AG04449 (cell line): Measurements from ENCODE around the gene NCAM2.

Experiments
- CTCF ChIA-PET: fragments of 350-600 bp; formaldehyde crosslinking; extraction: SDS; loops from one replicate; lab custom pipeline; 2021; ENCODE audit warnings: antibody characterized with exemption; lab: Yijun Ruan, JAX
- POLR2A ChIA-PET: fragments of 400-600, 350-600 bp; formaldehyde crosslinking; extraction: SDS; loops from one replicate; lab custom pipeline; 2020; ENCODE audit warnings: antibody characterized with exemption, inconsistent platforms; lab: Yijun Ruan, JAX
- DNase-seq: peaks from one replicate; pipeline ENCODE4 v3.0.0-alpha.2; 2010; ENCODE audit warnings: low read depth, low spot score
- H3K4me3 ChIP-seq: 2 replicates; pipeline ENCODE4 v1.5.1; 2011; ENCODE audit warnings: low read depth, mild to moderate bottlenecking, control low read depth, low read length
- TF ChIP-seq, protein P1 (sequence below): IDR thresholded peaks from one replicate; pipeline ENCODE4 v1.5.1; 2011; ENCODE audit warnings: mild to moderate bottlenecking, moderate library complexity, low read length, control low read depth, inconsistent platforms; ENCODE audit not compliant: insufficient read depth; ENCODE audit errors: missing control alignments

NCAM2 gene

DNA sequence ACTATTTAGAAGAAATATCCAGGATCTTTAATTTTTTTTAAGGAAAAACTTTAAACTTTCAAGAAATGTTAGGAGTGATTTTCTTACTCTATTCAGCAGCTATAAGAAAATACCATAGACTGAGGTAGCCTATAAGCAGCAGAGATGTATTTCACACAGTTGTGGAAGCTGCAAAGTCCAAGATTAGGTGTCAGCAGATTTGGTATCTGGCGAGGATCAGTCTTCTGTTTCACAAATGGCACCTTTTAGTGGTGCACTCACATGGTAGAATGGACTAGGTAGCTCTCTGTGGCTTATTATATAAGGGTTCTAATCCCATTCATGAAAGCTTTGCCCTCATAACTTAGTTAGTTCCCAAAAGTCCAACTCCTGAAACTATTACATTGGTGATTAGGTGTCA, 207.4 kb downstream of the NCAM2 start:
- TF ChIP-seq, protein P1, sequence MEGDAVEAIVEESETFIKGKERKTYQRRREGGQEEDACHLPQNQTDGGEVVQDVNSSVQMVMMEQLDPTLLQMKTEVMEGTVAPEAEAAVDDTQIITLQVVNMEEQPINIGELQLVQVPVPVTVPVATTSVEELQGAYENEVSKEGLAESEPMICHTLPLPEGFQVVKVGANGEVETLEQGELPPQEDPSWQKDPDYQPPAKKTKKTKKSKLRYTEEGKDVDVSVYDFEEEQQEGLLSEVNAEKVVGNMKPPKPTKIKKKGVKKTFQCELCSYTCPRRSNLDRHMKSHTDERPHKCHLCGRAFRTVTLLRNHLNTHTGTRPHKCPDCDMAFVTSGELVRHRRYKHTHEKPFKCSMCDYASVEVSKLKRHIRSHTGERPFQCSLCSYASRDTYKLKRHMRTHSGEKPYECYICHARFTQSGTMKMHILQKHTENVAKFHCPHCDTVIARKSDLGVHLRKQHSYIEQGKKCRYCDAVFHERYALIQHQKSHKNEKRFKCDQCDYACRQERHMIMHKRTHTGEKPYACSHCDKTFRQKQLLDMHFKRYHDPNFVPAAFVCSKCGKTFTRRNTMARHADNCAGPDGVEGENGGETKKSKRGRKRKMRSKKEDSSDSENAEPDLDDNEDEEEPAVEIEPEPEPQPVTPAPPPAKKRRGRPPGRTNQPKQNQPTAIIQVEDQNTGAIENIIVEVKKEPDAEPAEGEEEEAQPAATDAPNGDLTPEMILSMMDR, result no peak
- POLR2A ChIA-PET, result no interaction called here
- no peak overlapping the region for H3K4me3 ChIP-seq
- CTCF ChIA-PET, result interaction anchor here (0.6 kb wide), 1 partner anchor 79 kb away, joined by 4 read pairs; no protein-coding TSS in a partner anchor
- no peak for DNase-seq

DNA sequence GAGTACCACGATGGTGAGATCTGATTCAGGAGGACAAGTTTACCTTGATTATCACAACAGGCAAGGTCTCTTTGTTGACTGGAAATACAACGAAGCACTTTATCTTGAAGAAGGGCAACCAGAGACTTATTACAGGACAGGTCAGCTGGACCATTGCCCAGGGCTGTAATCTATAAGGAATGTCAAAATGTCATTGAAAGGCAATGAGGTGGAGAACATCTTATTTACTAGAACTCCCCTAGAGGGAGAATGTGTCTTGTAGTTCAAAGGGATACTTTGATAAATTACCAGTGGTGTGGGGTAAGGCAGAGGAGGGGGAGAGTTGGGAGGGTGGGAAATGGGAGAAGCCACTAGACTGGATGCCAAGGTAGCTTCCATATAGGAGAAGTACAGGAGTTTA, 212.3 kb downstream of the NCAM2 start:
- H3K4me3 ChIP-seq, result no peak overlapping the region
- TF ChIP-seq, protein P1, result no peak
- DNase-seq, result no peak
- ChIA-PET POLR2A (no interaction called here), CTCF (no interaction called here)

- POLR2A ChIA-PET, result no interaction called here
- no peak overlapping the region for H3K4me3 ChIP-seq
- CTCF ChIA-PET, result interaction anchor here (1.1 to 1.6 kb wide), 2 partner anchors 14 to 50 kb away, joined by 3 to 4 read pairs; no protein-coding TSS in a partner anchor
- DNase-seq, result no peak
- TF ChIP-seq, protein P1, result no peak
Measured at GRCh38 chr21:21213297-21213696, 215.1 kb downstream of the NCAM2 start.

GRCh38 chr21:21216047-21216446, 217.8 kb downstream of the NCAM2 start:
- DNase-seq, result no peak
- H3K4me3 ChIP-seq, result no peak overlapping the region
- ChIA-PET CTCF (interaction anchor here (0.7 to 2.3 kb wide), 3 partner anchors 16 to 215 kb away, joined by 3 to 12 read pairs (median 4); no protein-coding TSS in a partner anchor), POLR2A (no interaction called here)
- TF ChIP-seq, protein P1, result no peak

DNA sequence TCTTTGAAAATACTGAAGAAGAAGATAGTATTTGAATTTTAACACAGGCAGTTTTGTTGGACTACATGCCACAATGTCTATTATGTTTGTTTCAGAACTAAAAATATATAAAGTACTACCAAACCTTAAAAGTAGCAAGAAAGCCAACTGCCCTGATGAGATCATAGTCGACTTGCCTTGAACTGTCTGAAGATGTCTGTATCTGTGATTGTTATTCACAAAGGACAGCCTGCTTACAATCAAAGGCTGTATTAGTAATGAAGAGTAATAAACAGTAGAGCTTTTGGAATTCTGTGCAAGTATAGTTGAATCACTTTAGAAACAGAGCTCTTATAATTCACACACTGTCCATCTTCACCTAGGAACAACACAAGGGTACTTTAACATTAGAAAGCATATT, 228.3 kb downstream of the NCAM2 start:
- ChIA-PET POLR2A (no interaction called here), CTCF (no interaction called here)
- no peak for DNase-seq
- H3K4me3 ChIP-seq, result no peak overlapping the region
- TF ChIP-seq, protein P1, result no peak

DNA sequence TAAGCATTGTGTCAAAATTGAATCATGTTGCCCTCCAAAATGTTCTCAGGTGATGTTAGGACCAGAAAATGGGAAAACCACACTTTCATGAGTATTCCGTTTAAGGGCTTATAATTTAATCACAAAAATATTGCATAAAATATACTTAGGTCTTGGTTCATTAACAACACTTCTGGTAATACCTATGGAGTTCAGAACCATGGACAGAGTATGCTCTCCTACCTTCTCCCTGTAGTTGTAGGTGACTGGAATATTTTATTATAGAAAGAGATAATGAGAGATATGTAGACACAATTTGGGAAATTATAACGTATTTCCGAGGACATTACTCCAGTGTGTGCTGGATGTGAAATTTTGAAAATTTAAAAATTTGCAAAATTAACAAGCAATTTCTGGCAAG, 232.5 kb downstream of the NCAM2 start:
- DNase-seq, result no peak
- CTCF ChIA-PET, result no interaction called here
- H3K4me3 ChIP-seq, result no peak overlapping the region
- TF ChIP-seq, protein P1, result no peak
- POLR2A ChIA-PET, result no interaction called here
